Epidermal melanocyte (primary cell): ENCODE data around the gene PDE4B.
"Not testable (repeated sequence)": the region's sequence is repeated elsewhere in the genome, so short reads cannot be mapped to it uniquely, and the experiment has no call there.

ENCODE experiments used
- DNase-seq: peaks from one replicate; pipeline ENCODE4 v3.0.0; 2011; ENCODE audit warnings: low spot score; ENCODE audit not compliant: insufficient read length

PDE4B gene

GRCh38 chr1:65992165-65992821 lies 199.6 kb downstream of the PDE4B start:
- no peak for DNase-seq

- DNase-seq, result no peak
These were observed 200.2 kb downstream of the PDE4B start for GRCh38 chr1:65992831-65993271.

- no peak for DNase-seq
These were observed 201.5 kb downstream of the PDE4B start for GRCh38 chr1:65994223-65994622.

GRCh38 chr1:65995336-65995735 lies 202.6 kb downstream of the PDE4B start:
- no peak for DNase-seq

GRCh38 chr1:65995928-65996327 lies 203.2 kb downstream of the PDE4B start:
- DNase-seq, result no peak

GRCh38 chr1:65997693-65998092 lies 205.0 kb downstream of the PDE4B start:
- DNase-seq, result no peak

GRCh38 chr1:65998763-65999583 lies 206.3 kb downstream of the PDE4B start:
- DNase-seq, result no peak

GRCh38 chr1:66000033-66000637 lies 207.4 kb downstream of the PDE4B start:
- DNase-seq, result no peak

- no peak for DNase-seq
These were observed 211.0 kb downstream of the PDE4B start for GRCh38 chr1:66003690-66004089.

- DNase-seq, result not testable (repeated sequence)
These were observed 213.8 kb downstream of the PDE4B start for GRCh38 chr1:66006534-66006933.

GRCh38 chr1:66012106-66012784 lies 219.6 kb downstream of the PDE4B start:
- no peak for DNase-seq

GRCh38 chr1:66013371-66013770 lies 220.7 kb downstream of the PDE4B start:
- DNase-seq, result no peak

- DNase-seq, result no peak
These were observed 230.4 kb downstream of the PDE4B start for GRCh38 chr1:66022904-66023620.

- no peak for DNase-seq
These were observed 232.5 kb downstream of the PDE4B start for GRCh38 chr1:66025188-66025587.

- DNase-seq, result no peak
These were observed 235.3 kb downstream of the PDE4B start for GRCh38 chr1:66028035-66028434.

GRCh38 chr1:66033781-66034180 lies 241.1 kb downstream of the PDE4B start:
- DNase-seq, result no peak

GRCh38 chr1:66035616-66036245 lies 243.0 kb downstream of the PDE4B start:
- no peak for DNase-seq

- no peak for DNase-seq
These were observed 249.0 kb downstream of the PDE4B start for GRCh38 chr1:66041654-66042053.

- no peak for DNase-seq
These were observed 250.5 kb downstream of the PDE4B start for GRCh38 chr1:66043186-66043585.

- DNase-seq, result no peak
These were observed 252.2 kb downstream of the PDE4B start for GRCh38 chr1:66044912-66045311.

- DNase-seq, result no peak
These were observed 253.7 kb downstream of the PDE4B start for GRCh38 chr1:66046415-66046814.
